Psoas muscle (tissue), 8 donors: ENCODE results near the gene ADAT3. TPM values are rescaled to one million over a fixed set of nuclear protein-coding genes. Genes with fewer than 3 reads are reported as not detected.

ENCODE experiments used
- ATAC-seq, 4 donors: fragments of 200-7000 bp; cut with Tn5 transposase; one replicate each; pipeline ENCODE4 v1.9.1; 2020; ENCODE audit warnings: moderate library complexity in 3 of 4, mild to moderate bottlenecking in 2 of 4
- DNase-seq, 2 donors: peaks; one replicate each; pipeline ENCODE4 v3.0.0-alpha.2; 2020
- H3K27ac ChIP-seq: fragments of 200-600 bp; one replicate; pipeline ENCODE4 v1.8.0; 2022
- H3K27me3 ChIP-seq, 3 donors: fragments of 200-600 bp in 1 of 3; one replicate each; pipeline versions ENCODE4 v1.6.1 to v1.8.0; 2013 to 2022; ENCODE audit warnings: low read length in 2 of 3, mild to moderate bottlenecking in 2 of 3, moderate library complexity in 1 of 3; ENCODE audit not compliant: insufficient read depth in 3 of 3
- H3K36me3 ChIP-seq, 2 donors: fragments of 200-600 bp in 1 of 2; one replicate each; pipeline versions ENCODE4 v1.6.1 to v1.8.0; 2013 to 2022; ENCODE audit warnings: low read depth in 1 of 2, mild to moderate bottlenecking in 1 of 2, moderate library complexity in 1 of 2; ENCODE audit not compliant: insufficient read depth in 1 of 2
- H3K4me1 ChIP-seq: fragments of 200-600 bp; one replicate; pipeline ENCODE4 v1.8.0; 2022
- H3K4me3 ChIP-seq: fragments of 200-600 bp; one replicate; pipeline ENCODE4 v1.8.0; 2022; ENCODE audit warnings: mild to moderate bottlenecking
- H3K9me3 ChIP-seq: fragments of 200-600 bp; one replicate; pipeline ENCODE4 v1.8.0; 2022
- CTCF ChIP-seq: fragments of 200-600 bp; IDR thresholded peaks from one replicate; pipeline ENCODE4 v1.8.0; 2022; ENCODE audit warnings: antibody characterized with exemption
- WGBS, 3 donors: extraction: QIAGEN DNeasy Blood & Tissue Kit; methylation state at CpG; one replicate each; pipeline versions ENCODE4 v1.1.6 to v1.1.7; 2013; 5-methylcytosine and 5-hydroxymethylcytosine counted together
- intact Hi-C, 2 donors: fragments of 100-400 bp; cut with DNase I; formaldehyde crosslinking; loops; one replicate each; pipeline versions ENCODE4 v1.11.0 to v1.14.2; 2022
- polyA plus RNA-seq, 3 donors: library from polyadenylated mRNA; stranded (reverse); fragments of 200-250 nt; gene quantifications; one replicate each; pipeline ENCODE4 v1.2.3, GENCODE V29; 2013
- total RNA-seq, 4 donors: library from RNA; stranded (reverse); fragmentation: NEBNext Ultra II Directional in 2 of 4; extraction: Animal tissue kit (Norgen Biotek cat#: 25700) in 2 of 4; gene quantifications; one replicate each; pipeline versions ENCODE4 v1.2.1 to v1.2.4, GENCODE V29; 2021 to 2023
- donor health status: healthy with polysubstance abuse.
- donor health status: DM: no; HTN: no; CAD: no; lungs with moderate emphysema.
- donor health status: Bipolar disorder and iron deficiency.
- donor health status: healthy.
- donor health status: DM: yes; HTN: yes; CAD: no.
- donor health status: DM: no; HTN: no; CAD: no.
- donor health status: DM: no; HTN: no; CAD: no.
- donor health status: DM: yes; HTN: yes; CAD: no.

Gene ADAT3
- total and polyA plus RNA-seq, 7 donors, result 1.4 to 7.2 (median 2.2) TPM

- Histone ChIP-seq H3K27me3 (no peaks in the 10 kb centered on the region), H3K9me3 (no peaks in the 10 kb centered on the region), H3K36me3 (peaks cover 0 to 58% of the 10 kb centered on the region in 2 donors), H3K4me1 (no peaks in the 10 kb centered on the region), H3K27ac (no peak overlapping the region), H3K4me3 (no peak overlapping the region)
- DNase-seq (no peak), ATAC-seq (no peak)
- intact Hi-C loops, result no loop called here
- no peak for TF ChIP-seq CTCF
- WGBS, 3 donors, result 84 to 92% (median 89%) methylated on average over 7 to 8 of the region's 8 CpGs
Observed at GRCh38 chr19:1923319-1923718, 18.1 kb downstream of the ADAT3 start.

GRCh38 chr19:1924320-1924961 lies 19.2 kb downstream of the ADAT3 start:
- Histone ChIP-seq H3K27me3 (no peaks in the 10 kb centered on the region), H3K36me3 (peaks cover 0 to 47% of the 10 kb centered on the region in 2 donors), H3K4me3 (no peak overlapping the region), H3K4me1 (peaks cover under 1% of the 10 kb centered on the region), H3K27ac (no peak overlapping the region), H3K9me3 (no peaks in the 10 kb centered on the region)
- 86 to 88% (median 87%) methylated on average over 33 to 35 of the region's 35 CpGs for WGBS, 3 donors
- ATAC-seq (no peak), DNase-seq (no peak)
- intact Hi-C loops, result no loop called here
- no peak for TF ChIP-seq CTCF

- Histone ChIP-seq H3K4me3 (no peak overlapping the region), H3K27me3 (no peaks in the 10 kb centered on the region), H3K27ac (no peak overlapping the region), H3K36me3 (peaks cover 0 to 36% of the 10 kb centered on the region in 2 donors), H3K4me1 (peaks cover 5% of the 10 kb centered on the region), H3K9me3 (no peaks in the 10 kb centered on the region)
- intact Hi-C loops, result loop anchor here in 1 of 2 donors (5.0 kb wide), 1 partner anchor 152 kb away; no protein-coding TSS in a partner anchor
- no peak for TF ChIP-seq CTCF
- DNase-seq, result no peak
- WGBS, 3 donors, result 88 to 89% (median 89%) methylated on average over 16 of the region's 16 CpGs
- ATAC-seq, result no peak
Observed at GRCh38 chr19:1925544-1925943, 20.3 kb downstream of the ADAT3 start.

- DNase-seq, result peak; percentile 83 to 88
- peaks cover 5% of the 10 kb centered on the region for H3K4me1 ChIP-seq
- peak; percentile 88 to 97 (median 90) for ATAC-seq
- whole genome bisulfite sequencing, 3 donors, result 6 to 13% (median 7%) methylated on average over 41 to 42 of the region's 42 CpGs
- no peak overlapping the region for H3K27ac ChIP-seq
- no peaks in the 10 kb centered on the region for H3K9me3 ChIP-seq
- H3K4me3 ChIP-seq, result peak overlapping the region; percentile 56
- intact Hi-C loops, result loop anchor here (2.0 to 5.0 kb wide), 2 partner anchors 142 to 148 kb away; no protein-coding TSS in a partner anchor
- peak; percentile 93 for TF ChIP-seq CTCF
- peaks cover 0 to 8% of the 10 kb centered on the region in 2 donors for H3K36me3 ChIP-seq
- H3K27me3 ChIP-seq, result no peaks in the 10 kb centered on the region
Observed at GRCh38 chr19:1929021-1929742, 24.0 kb downstream of the ADAT3 start.
